ENCODE measurements around the gene SLC6A20.

The SLC6A20 gene

DNA sequence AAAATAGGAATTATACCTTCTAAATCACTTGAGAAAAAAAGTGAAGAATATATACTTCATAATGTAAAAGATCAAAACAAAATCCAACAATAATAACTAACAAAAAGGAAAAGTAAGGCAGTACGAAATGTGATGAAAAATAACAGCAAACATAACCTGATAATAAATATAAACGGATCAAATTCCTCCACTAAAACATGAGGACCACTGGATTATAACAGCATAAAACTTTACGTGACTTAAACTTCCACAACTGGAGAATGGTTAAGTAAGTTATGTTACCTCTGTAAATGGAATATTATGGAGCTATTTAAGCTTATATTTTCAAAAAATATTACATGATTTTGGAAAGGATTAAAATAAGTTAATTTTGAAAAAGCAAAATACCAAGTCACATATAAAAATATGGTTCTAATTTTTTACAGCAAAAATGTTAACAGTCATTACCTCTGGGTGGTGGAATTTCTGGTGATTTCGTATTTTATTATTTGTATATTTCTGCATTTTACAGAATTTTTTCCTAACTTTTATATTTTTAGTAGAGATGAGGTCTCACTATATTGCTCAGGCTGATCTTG lies 7.0 kb downstream of the SLC6A20 start:
- H3K23ac ChIP-seq (ENCODE audit: low read depth, low read length, poor library complexity): no peak overlapping the region
- H3K4ac ChIP-seq (ENCODE audit: low read length): no peak overlapping the region
- H2AFZ ChIP-seq (ENCODE audit: low read length): no peak overlapping the region
- H3K18ac ChIP-seq (ENCODE audit: low read length): no peak overlapping the region
- no peak overlapping the region for H2BK5ac ChIP-seq (ENCODE audit: low read length)
- H3K79me1 ChIP-seq (ENCODE audit: low read depth, low read length): no peaks in the 10 kb centered on the region
- no peak overlapping the region for H3K4me2 ChIP-seq (ENCODE audit: insufficient read depth, low read length, poor library complexity, severe bottlenecking)
- H3K4me3 ChIP-seq (ENCODE audit: low read length in 2 of 2): no peak overlapping the region
- H3K9me3 ChIP-seq (replicated peaks in 1 of 2; ENCODE audit: control insufficient read depth in 2 of 2, insufficient read depth in 1 of 2, low read depth in 1 of 2, low read length in 2 of 2): peaks cover 2 to 4% of the 10 kb centered on the region in 2 donors
- no peak overlapping the region for H4K8ac ChIP-seq (ENCODE audit: low read depth, low read length)
- H3K27ac ChIP-seq (replicated peaks; ENCODE audit: low read length): no peak overlapping the region
- H2AK5ac ChIP-seq (ENCODE audit: low read depth, low read length): no peak overlapping the region
- no peak overlapping the region for H3K9ac ChIP-seq (ENCODE audit: low read depth, low read length, poor library complexity)
- H3K36me3 ChIP-seq (replicated peaks in 1 of 2; ENCODE audit: control insufficient read depth in 2 of 2, insufficient read depth in 2 of 2, low read length in 2 of 2): no peaks in the 10 kb centered on the region
- no CpG with 5 or more reads among the region's 4 CpGs for WGBS, 2 donors (ENCODE audit: extremely low coverage in 2 of 2, insufficient read length in 2 of 2, insufficient replicate concordance in 1 of 2)
- peaks cover 0 to 48% (median 5%) of the 10 kb centered on the region in 3 experiments for H3K27me3 ChIP-seq (ENCODE audit: control insufficient read depth in 3 of 3, insufficient read depth in 3 of 3, low read depth in 1 of 3, low read length in 3 of 3)
- H4K91ac ChIP-seq (ENCODE audit: low read depth, low read length, poor library complexity): no peak overlapping the region
- H2BK12ac ChIP-seq (ENCODE audit: low read length): no peak overlapping the region
- no peak overlapping the region for H2BK15ac ChIP-seq (ENCODE audit: low read length)
- no peak overlapping the region for H2BK120ac ChIP-seq (ENCODE audit: low read depth, low read length)
- DNase-seq (ENCODE audit: low spot score): no peak
- no peaks in the 10 kb centered on the region for H3K4me1 ChIP-seq (ENCODE audit: control insufficient read depth in 2 of 2, insufficient read depth in 1 of 2, low read depth in 1 of 2, low read length in 2 of 2)
- H3K14ac ChIP-seq (ENCODE audit: low read length): no peak overlapping the region

DNA sequence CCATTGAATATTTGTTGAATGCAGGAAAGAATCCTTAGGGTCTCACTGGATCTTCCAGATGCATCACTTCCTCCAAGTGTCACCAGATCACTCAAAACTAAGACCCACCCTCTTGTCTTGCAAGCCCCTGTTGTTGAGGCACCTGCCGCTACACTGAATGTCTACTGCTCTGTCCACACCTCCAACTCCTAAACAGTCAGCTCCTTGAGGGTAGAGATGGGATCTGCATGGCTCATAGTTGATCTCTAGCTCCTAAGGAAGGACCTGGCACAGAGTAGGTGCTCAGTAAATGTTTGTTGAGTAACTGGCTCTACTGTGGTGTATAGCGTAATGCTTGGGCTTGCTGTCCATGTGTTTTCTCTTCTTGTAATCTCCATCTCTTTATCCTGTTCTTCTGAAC lies 8.8 kb downstream of the SLC6A20 start:
- no peak overlapping the region for H2AFZ ChIP-seq (ENCODE audit: low read length)
- no peak for DNase-seq (ENCODE audit: low spot score)

DNA sequence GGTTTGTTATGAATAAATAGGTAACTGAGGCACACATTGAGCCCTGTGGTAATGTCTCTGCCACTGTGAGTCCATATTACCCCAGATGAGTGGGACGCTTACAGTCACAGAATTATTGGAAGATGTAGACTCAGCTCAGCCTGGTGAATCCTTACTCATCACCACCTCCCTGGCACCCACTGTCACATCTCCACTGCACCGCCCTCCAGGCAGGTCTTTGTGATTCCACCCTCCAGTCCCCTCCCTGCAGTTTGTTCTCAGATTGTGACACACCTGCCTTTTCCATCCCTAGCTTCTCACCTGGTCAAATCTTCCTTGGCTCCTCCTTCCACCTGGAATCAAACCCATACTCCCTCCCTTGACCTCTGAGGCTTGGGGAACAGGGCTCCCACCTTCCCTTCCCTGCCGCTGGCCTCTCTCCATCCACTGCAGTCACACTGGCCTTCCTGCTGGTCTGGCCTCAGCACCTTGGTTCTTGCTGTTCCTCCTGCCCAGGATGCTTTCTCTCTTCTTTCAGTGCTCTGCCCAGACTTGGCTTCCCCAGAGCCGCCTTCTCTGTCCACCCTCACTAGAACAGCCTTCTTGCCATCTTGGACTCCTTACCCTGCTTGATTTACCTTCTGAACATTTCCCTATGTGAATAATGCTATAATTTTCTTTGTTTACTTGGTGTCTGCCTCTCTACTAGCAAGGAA lies 9.4 kb downstream of the SLC6A20 start:
- Histone ChIP-seq H2BK5ac (ENCODE audit: low read length) (no peak overlapping the region), H2BK120ac (ENCODE audit: low read depth, low read length) (no peak overlapping the region), H2AK5ac (ENCODE audit: low read depth, low read length) (no peak overlapping the region), H3K4ac (ENCODE audit: low read length) (no peak overlapping the region), H3K4me3 (ENCODE audit: low read length in 2 of 2) (peak overlapping the region in 1 of 2 donors; percentile 16), H4K8ac (ENCODE audit: low read depth, low read length) (no peak overlapping the region), H3K27ac (replicated peaks; ENCODE audit: low read length) (no peak overlapping the region), H2BK12ac (ENCODE audit: low read length) (no peak overlapping the region), H3K14ac (ENCODE audit: low read length) (peak overlapping the region; percentile 14), H2BK15ac (ENCODE audit: low read length) (no peak overlapping the region), H3K79me1 (ENCODE audit: low read depth, low read length) (no peaks in the 10 kb centered on the region), H3K4me2 (ENCODE audit: insufficient read depth, low read length, poor library complexity, severe bottlenecking) (no peak overlapping the region), H3K9ac (ENCODE audit: low read depth, low read length, poor library complexity) (no peak overlapping the region), H2AFZ (ENCODE audit: low read length) (no peak overlapping the region), H3K27me3 (ENCODE audit: control insufficient read depth in 3 of 3, insufficient read depth in 3 of 3, low read depth in 1 of 3, low read length in 3 of 3) (peaks cover 0 to 32% (median 0%) of the 10 kb centered on the region in 3 experiments), H3K4me1 (ENCODE audit: control insufficient read depth in 2 of 2, insufficient read depth in 1 of 2, low read depth in 1 of 2, low read length in 2 of 2) (no peaks in the 10 kb centered on the region), H4K91ac (ENCODE audit: low read depth, low read length, poor library complexity) (no peak overlapping the region), H3K23ac (ENCODE audit: low read depth, low read length, poor library complexity) (peak overlapping the region; percentile 22), H3K18ac (ENCODE audit: low read length) (no peak overlapping the region), H3K9me3 (replicated peaks in 1 of 2; ENCODE audit: control insufficient read depth in 2 of 2, insufficient read depth in 1 of 2, low read depth in 1 of 2, low read length in 2 of 2) (peaks cover 2 to 4% of the 10 kb centered on the region in 2 donors), H3K36me3 (replicated peaks in 1 of 2; ENCODE audit: control insufficient read depth in 2 of 2, insufficient read depth in 2 of 2, low read length in 2 of 2) (no peaks in the 10 kb centered on the region)
- no peak for DNase-seq (ENCODE audit: low spot score)
- WGBS, 2 donors (ENCODE audit: extremely low coverage in 2 of 2, insufficient read length in 2 of 2, insufficient replicate concordance in 1 of 2): no CpG with 5 or more reads among the region's 4 CpGs

More for the DNA sequence above, 8.8 kb downstream of the SLC6A20 start:
- no peak overlapping the region for H2BK120ac ChIP-seq (ENCODE audit: low read depth, low read length)
- no peak overlapping the region for H3K27ac ChIP-seq (replicated peaks; ENCODE audit: low read length)
- peaks cover 0 to 38% (median 0%) of the 10 kb centered on the region in 3 experiments for H3K27me3 ChIP-seq (ENCODE audit: control insufficient read depth in 3 of 3, insufficient read depth in 3 of 3, low read depth in 1 of 3, low read length in 3 of 3)
- no peaks in the 10 kb centered on the region for H3K79me1 ChIP-seq (ENCODE audit: low read depth, low read length)
- H3K14ac ChIP-seq (ENCODE audit: low read length): no peak overlapping the region
- no peak overlapping the region for H2BK5ac ChIP-seq (ENCODE audit: low read length)
- H3K23ac ChIP-seq (ENCODE audit: low read depth, low read length, poor library complexity): no peak overlapping the region
- no peak overlapping the region for H3K18ac ChIP-seq (ENCODE audit: low read length)
- no CpG with 5 or more reads among the region's 2 CpGs for WGBS, 2 donors (ENCODE audit: extremely low coverage in 2 of 2, insufficient read length in 2 of 2, insufficient replicate concordance in 1 of 2)
- no peaks in the 10 kb centered on the region for H3K4me1 ChIP-seq (ENCODE audit: control insufficient read depth in 2 of 2, insufficient read depth in 1 of 2, low read depth in 1 of 2, low read length in 2 of 2)
- no peak overlapping the region for H3K4me3 ChIP-seq (ENCODE audit: low read length in 2 of 2)
- no peak overlapping the region for H4K91ac ChIP-seq (ENCODE audit: low read depth, low read length, poor library complexity)
- no peak overlapping the region for H3K4me2 ChIP-seq (ENCODE audit: insufficient read depth, low read length, poor library complexity, severe bottlenecking)
- no peak overlapping the region for H3K9ac ChIP-seq (ENCODE audit: low read depth, low read length, poor library complexity)
- no peak overlapping the region for H2BK12ac ChIP-seq (ENCODE audit: low read length)
- H3K4ac ChIP-seq (ENCODE audit: low read length): no peak overlapping the region
- peaks cover 2 to 4% of the 10 kb centered on the region in 2 donors for H3K9me3 ChIP-seq (replicated peaks in 1 of 2; ENCODE audit: control insufficient read depth in 2 of 2, insufficient read depth in 1 of 2, low read depth in 1 of 2, low read length in 2 of 2)
- H2BK15ac ChIP-seq (ENCODE audit: low read length): no peak overlapping the region
- no peak overlapping the region for H4K8ac ChIP-seq (ENCODE audit: low read depth, low read length)
- no peaks in the 10 kb centered on the region for H3K36me3 ChIP-seq (replicated peaks in 1 of 2; ENCODE audit: control insufficient read depth in 2 of 2, insufficient read depth in 2 of 2, low read length in 2 of 2)
- no peak overlapping the region for H2AK5ac ChIP-seq (ENCODE audit: low read depth, low read length)

DNA sequence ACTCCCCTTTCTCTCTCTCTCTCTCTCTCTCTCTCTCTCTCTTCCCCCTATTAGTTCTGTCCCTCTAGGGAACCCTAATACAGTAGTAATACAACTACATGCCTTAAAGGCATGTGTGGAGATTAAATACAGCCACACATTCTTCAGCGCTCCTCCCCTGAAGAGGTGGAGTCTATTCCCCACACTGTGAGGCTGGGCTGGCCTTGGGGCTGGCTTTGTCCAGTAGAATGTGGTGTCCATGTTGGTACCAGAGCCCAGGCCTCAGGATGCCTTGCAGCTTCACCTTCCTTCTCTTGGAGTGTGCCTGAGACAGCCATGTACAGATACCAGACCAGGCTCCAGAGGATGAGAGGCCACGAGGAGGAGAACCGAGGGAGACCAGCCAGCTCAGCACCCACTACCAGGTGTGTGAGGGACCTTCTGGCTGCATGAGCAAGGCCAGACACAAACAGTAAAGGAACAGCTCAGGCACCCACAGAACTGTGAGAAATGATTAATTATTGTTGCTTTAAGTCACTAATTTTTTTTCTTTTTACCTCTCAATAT lies 10.7 kb downstream of the SLC6A20 start:
- Histone ChIP-seq H2BK12ac (ENCODE audit: low read length) (no peak overlapping the region), H2BK120ac (ENCODE audit: low read depth, low read length) (no peak overlapping the region), H3K79me1 (ENCODE audit: low read depth, low read length) (no peaks in the 10 kb centered on the region), H3K4ac (ENCODE audit: low read length) (no peak overlapping the region), H2AK5ac (ENCODE audit: low read depth, low read length) (no peak overlapping the region), H3K4me2 (ENCODE audit: insufficient read depth, low read length, poor library complexity, severe bottlenecking) (no peak overlapping the region), H4K8ac (ENCODE audit: low read depth, low read length) (peak overlapping the region; percentile 54), H3K9ac (ENCODE audit: low read depth, low read length, poor library complexity) (no peak overlapping the region), H3K36me3 (replicated peaks in 1 of 2; ENCODE audit: control insufficient read depth in 2 of 2, insufficient read depth in 2 of 2, low read length in 2 of 2) (no peaks in the 10 kb centered on the region), H3K27me3 (ENCODE audit: control insufficient read depth in 3 of 3, insufficient read depth in 3 of 3, low read depth in 1 of 3, low read length in 3 of 3) (peaks cover 0 to 20% (median 0%) of the 10 kb centered on the region in 3 experiments), H3K14ac (ENCODE audit: low read length) (no peak overlapping the region), H3K4me1 (ENCODE audit: control insufficient read depth in 2 of 2, insufficient read depth in 1 of 2, low read depth in 1 of 2, low read length in 2 of 2) (no peaks in the 10 kb centered on the region), H3K23ac (ENCODE audit: low read depth, low read length, poor library complexity) (no peak overlapping the region), H2BK15ac (ENCODE audit: low read length) (no peak overlapping the region), H3K27ac (replicated peaks; ENCODE audit: low read length) (no peak overlapping the region), H4K91ac (ENCODE audit: low read depth, low read length, poor library complexity) (no peak overlapping the region), H2AFZ (ENCODE audit: low read length) (no peak overlapping the region), H3K4me3 (ENCODE audit: low read length in 2 of 2) (no peak overlapping the region), H2BK5ac (ENCODE audit: low read length) (no peak overlapping the region), H3K18ac (ENCODE audit: low read length) (no peak overlapping the region), H3K9me3 (replicated peaks in 1 of 2; ENCODE audit: control insufficient read depth in 2 of 2, insufficient read depth in 1 of 2, low read depth in 1 of 2, low read length in 2 of 2) (peaks cover 2 to 4% of the 10 kb centered on the region in 2 donors)
- WGBS, 2 donors (ENCODE audit: extremely low coverage in 2 of 2, insufficient read length in 2 of 2, insufficient replicate concordance in 1 of 2): no CpG with 5 or more reads among the region's 3 CpGs
- no peak for DNase-seq (ENCODE audit: low spot score)
